Germinal center (tissue), 1 donor: ENCODE data around the gene SLC25A39.
"Not testable (repeated sequence)": the region's sequence is repeated elsewhere in the genome, so short reads cannot be mapped to it uniquely, and the experiment has no call there.

ENCODE experiments used
- DNase-seq: peaks from one replicate; pipeline ENCODE4 v3.0.0; 2012; ENCODE audit warnings: mixed read lengths, low spot score

SLC25A39 gene

GRCh38 chr17:44334315-44334714 is 9.7 kb upstream of the SLC25A39 start:
- no peak for DNase-seq

GRCh38 chr17:44333371-44333770 is 8.7 kb upstream of the SLC25A39 start:
- no peak for DNase-seq

DNA sequence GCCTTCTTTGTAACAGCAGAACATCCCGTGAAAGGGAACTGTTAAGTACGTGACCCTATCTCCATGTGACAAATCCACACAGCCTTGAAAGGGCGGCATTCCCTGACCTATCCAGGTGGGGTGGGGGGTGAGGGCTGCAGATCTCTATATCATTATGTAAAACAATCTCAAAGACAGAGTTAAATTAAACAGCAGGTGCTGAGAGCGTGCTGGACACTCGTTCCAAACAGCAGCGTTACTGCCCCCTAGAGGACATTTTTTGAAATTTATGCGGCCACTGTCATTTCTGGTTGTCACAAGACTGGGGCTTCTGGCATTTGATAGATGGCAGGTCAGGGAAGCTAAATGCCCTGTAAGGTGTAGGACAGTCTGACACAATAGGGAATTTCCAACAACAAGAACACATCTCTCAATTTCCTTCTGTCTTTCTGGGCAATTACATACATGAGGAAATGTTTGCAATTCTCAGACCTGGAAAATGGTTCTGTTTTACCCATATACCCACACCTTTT is 6.7 kb upstream of the SLC25A39 start:
- DNase-seq: peak; percentile 73

DNA sequence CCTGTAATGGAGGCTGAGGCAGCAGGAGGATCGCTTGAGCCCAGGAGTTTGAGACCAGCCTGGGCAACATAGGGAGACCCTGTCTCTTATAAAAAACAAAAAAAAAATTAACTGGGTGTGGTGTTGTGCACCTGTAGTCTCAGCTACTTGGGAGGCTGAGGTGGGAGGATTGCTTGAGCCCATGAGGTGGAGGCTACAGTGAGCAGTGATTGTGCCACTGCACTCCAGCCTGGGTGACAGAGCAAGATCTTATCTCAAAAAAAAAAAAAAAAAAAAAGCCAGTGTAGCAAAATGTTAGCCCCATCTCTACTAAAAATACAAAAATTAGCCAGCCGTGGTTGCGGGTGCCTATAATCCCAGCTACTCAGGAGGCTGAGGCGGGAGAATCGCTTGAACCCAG is 5.6 kb upstream of the SLC25A39 start:
- DNase-seq: not testable (repeated sequence)

GRCh38 chr17:44329516-44329915 is 4.9 kb upstream of the SLC25A39 start:
- DNase-seq: not testable (repeated sequence)

GRCh38 chr17:44327715-44328449 is 3.3 kb upstream of the SLC25A39 start:
- no peak for DNase-seq

DNA sequence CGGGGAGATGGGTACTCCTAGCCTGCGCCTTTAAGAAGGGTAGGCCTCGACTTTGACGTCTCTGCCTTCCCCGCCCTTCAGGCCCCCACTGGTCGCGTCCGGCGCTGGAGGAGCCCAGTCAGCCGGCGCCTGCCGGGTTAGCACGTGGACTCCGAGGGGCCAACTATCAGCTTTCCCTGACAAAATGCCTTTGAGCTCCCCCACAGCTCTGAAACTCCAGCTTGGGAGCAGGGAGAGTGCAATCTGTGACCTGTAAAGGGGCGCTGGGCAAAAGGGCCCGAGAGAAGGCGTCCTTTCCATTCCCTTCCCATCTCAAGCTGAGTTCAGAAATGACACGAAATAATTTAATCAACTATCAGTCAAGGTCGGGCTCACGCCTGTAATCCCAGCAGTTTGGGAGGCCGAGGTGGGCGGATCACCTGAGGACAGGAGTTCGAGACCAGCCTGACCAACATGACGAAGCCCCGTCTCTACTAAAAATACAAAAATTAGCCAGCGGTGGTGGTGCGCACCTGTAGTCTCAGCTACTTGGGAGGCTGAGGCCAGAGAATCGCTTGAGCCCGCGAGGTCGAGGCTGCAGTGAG is 2.3 kb upstream of the SLC25A39 start:
- DNase-seq: peak; percentile 95

DNA sequence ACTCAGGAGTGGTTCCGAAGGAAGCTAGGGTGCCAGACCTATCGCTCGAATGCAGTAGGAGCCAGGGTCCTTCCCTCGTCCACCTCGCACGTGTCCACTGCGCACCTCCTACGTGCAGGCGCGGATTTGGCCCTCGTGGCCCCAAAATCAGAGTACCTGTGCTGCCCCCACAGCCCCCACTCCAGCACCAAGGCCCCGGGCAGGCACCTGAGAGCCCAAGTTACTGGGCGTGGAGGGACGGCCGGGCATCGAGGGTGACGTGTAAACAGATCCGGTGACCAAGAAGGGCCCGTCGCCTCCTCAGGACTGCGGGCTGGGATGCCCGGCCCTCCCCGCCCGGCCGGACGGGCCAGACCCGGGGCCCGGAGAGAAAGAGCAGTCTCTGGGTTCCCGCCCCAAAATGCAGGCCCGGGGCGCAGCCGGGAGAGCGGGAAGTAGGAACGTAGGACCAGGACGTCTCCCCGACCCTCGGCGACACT is 492 bp downstream of the SLC25A39 start:
- DNase-seq: no peak

DNA sequence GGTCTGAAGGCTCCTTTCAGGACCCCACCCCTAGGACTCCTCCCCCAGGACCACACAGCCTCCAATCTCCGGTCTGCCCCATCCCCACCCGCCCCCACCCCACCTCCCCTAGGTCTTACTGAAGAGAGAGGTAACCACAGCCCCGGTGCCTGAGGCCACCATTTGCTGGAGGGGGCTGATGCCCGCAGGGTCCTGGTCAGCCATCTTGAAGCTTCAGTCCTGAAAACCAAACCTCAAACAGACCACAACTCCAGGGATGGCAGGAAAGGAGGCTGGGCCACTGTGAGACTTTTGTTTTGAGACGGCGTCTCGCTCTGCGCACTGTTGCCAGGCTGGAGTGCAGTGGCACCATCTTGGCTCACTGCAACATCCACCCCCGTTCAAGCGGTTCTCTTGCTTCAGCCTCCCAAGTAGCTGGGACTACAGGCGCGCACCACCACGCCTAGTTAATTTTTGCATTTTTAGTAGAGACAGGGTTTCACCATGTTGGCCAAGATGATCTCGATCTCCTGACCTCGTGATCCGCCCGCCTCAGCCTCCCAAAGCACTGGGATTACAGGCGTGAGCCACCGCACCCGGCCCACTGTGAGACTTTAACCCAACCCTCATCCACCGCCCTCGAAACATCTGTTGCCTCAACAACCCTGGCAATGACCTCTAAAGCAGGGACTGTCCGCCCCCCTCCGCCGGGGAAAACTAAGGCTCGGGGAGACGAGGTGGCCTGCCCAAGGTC is 1.1 kb downstream of the SLC25A39 start:
- no peak for DNase-seq

- DNase-seq: no peak
These were observed 2.3 kb downstream of the SLC25A39 start for GRCh38 chr17:44322236-44322895.

GRCh38 chr17:44321246-44322120 is 3.1 kb downstream of the SLC25A39 start:
- DNase-seq: no peak

- DNase-seq: no peak
These were observed 4.6 kb downstream of the SLC25A39 start for GRCh38 chr17:44320066-44320465.

- DNase-seq: no peak
These were observed 6.3 kb downstream of the SLC25A39 start for GRCh38 chr17:44318077-44318892.

- DNase-seq: no peak
These were observed 7.1 kb downstream of the SLC25A39 start for GRCh38 chr17:44317545-44317944.

DNA sequence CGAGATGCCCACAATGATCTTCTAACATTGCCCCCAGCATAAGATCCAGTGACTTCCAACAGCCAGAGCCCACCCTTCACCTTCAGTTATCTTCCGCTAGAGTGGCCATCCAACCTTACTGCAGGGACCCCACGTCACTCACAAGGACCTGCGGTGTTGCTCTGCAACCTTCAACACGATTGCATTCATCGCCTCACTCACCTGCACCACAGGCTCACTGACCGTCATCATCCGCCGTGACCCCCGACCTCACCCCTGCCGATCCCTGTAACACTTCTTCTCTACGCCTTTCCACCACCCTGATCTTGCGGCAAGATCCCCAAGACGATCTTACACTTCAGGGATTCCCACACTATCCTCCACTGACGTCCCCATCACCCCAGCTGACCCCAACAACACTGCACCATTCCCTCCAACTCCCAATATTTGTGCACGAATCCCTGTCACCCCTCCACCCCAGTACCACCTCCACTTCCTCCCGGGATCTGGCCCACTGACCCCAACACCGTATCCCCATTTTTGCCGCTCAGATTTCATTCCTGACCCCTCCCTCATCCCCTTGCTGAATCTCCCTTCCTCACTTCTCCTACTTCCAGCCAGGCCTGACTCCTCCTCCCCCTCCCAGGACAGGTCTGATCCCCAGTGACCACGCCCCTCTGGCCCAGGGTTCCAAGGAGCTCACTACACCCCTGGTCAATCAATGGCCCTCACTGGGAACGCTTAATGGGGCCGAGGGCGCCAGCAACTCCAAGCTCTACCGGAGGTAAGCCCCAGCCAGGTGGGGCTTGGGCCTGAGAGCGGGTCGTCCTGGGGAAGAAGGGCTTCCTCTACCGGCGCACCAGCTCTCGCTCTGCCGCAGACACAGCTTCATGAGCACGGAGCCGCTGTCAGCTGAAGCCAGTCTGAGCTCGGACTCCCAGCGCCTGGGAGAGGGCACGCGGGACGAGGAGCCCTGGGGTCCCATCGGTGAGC is 8.6 kb downstream of the SLC25A39 start:
- no peak for DNase-seq

- DNase-seq: peak; percentile 62
These were observed 9.6 kb downstream of the SLC25A39 start for GRCh38 chr17:44314869-44315661.

DNA sequence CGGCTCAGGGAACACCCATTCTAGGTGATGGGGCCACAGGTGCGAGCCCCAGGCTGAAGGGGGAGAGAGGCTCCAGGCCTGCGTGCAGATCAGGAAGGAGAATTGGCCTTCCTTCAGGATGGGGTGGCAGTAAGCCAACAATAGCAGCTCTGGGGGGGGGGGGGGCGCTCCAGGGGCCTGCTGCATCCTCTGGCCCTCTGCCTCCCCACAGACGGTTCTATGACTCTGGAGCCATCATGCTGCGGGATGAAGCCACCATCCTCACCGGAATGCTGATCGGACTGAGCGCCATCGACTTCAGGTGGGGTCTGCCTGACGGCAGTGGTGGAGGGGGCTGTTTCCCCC is 10.1 kb downstream of the SLC25A39 start:
- no peak for DNase-seq

DNA sequence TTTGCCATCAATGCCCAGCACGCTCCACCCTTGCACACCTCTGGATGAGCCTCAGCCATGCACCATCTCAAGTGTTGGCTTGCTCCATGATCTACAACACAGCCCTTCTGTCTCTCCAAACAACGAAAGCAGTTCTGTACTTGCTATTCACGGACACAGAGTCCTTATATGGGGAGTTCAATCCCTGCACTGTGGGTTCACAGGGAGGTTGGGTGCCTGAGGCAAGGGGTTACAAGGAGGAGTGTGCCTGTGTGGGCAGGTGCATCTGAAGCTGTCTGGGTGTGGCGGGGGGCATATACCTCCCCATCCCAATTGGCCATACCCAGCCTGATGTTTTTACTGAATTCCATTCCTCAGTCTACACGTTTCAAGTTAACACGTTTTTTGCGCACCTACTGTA is 10.6 kb downstream of the SLC25A39 start:
- no peak for DNase-seq
